Measurements from ENCODE around the gene CDKN3.

- TF ChIP-seq EZH2 (IDR thresholded peaks at IDR 0.05) (no peak), EZH2phosphoT487 (IDR thresholded peaks at IDR 0.05; ENCODE audit: borderline replicate concordance) (no peak), JUND (IDR thresholded peaks at IDR 0.05) (no peak), SP1 (IDR thresholded peaks at IDR 0.05; ENCODE audit: low read depth) (no peak), CTCF (IDR thresholded peaks at IDR 0.05 in 2 of 3, conservative IDR thresholded peaks at IDR 0.05 in 1 of 3; ENCODE audit: borderline replicate concordance in 1 of 3, insufficient read depth in 1 of 3, low read depth in 2 of 3, low read length in 2 of 3) (no peak), POLR2A (IDR thresholded peaks at IDR 0.05; ENCODE audit: borderline replicate concordance, extremely low read depth, insufficient read depth, insufficient read length) (no peak), SRF (IDR thresholded peaks at IDR 0.05; ENCODE audit: low read depth) (no peak), ZBTB33 (IDR thresholded peaks at IDR 0.05; ENCODE audit: extremely low read depth, insufficient replicate concordance, low read length) (no peak), YY1 (IDR thresholded peaks at IDR 0.05; ENCODE audit: extremely low read depth, insufficient replicate concordance, low read depth, low read length) (no peak)
These were observed 54.4 kb downstream of the CDKN3 start for GRCh38 chr14:54451121-54451601.
